G401 (cell line): ENCODE measurements around the gene IPO9. TPM values are rescaled to one million over a fixed set of nuclear protein-coding genes. Genes with fewer than 3 reads are reported as not detected.
"Not testable (repeated sequence)": the region's sequence is repeated elsewhere in the genome, so short reads cannot be mapped to it uniquely, and the experiment has no call there.

Experiments used
- DNase-seq: peaks from one replicate; pipeline ENCODE4 v3.0.0-alpha.2; 2015; ENCODE audit warnings: low spot score
- in situ Hi-C: cut with HindIII; loops from 2 replicates; pipeline ENCODE4 v1.10.0; 2016; ENCODE audit warnings: low sequenced_read_pairs, mixed read lengths
- total RNA-seq: library from RNA; depleted of rRNA; stranded (reverse); fragments of >200 nt; shearing (Covaris generic); gene quantifications from 2 replicates; pipeline ENCODE4 v1.2.3, GENCODE V29; 2014

The IPO9 gene
- total RNA-seq, 1 experiment from 2014 or later: 32.7 TPM

GRCh38 chr1:201896951-201897391 lies 68.0 kb downstream of the IPO9 start:
- DNase-seq: no peak

GRCh38 chr1:201898240-201898894 lies 69.4 kb downstream of the IPO9 start:
- in situ Hi-C loops: no loop called here
- DNase-seq: no peak

More at GRCh38 chr1:201896951-201897391, 68.0 kb downstream of the IPO9 start:
- in situ Hi-C loops: no loop called here

GRCh38 chr1:201898992-201899391 lies 70.0 kb downstream of the IPO9 start:
- in situ Hi-C loops: no loop called here
- no peak for DNase-seq

- in situ Hi-C loops: no loop called here
These were observed 70.9 kb downstream of the IPO9 start for GRCh38 chr1:201899683-201900429.

GRCh38 chr1:201900476-201900875 lies 71.5 kb downstream of the IPO9 start:
- in situ Hi-C loops: no loop called here
- no peak for DNase-seq

More at GRCh38 chr1:201899683-201900429, 70.9 kb downstream of the IPO9 start:
- DNase-seq: no peak

GRCh38 chr1:201901036-201901435 lies 72.1 kb downstream of the IPO9 start:
- in situ Hi-C loops, DNase-seq: not testable (repeated sequence)

GRCh38 chr1:201902198-201902597 lies 73.2 kb downstream of the IPO9 start:
- in situ Hi-C loops: no loop called here
- no peak for DNase-seq

GRCh38 chr1:201903135-201903534 lies 74.2 kb downstream of the IPO9 start:
- no peak for DNase-seq
- in situ Hi-C loops: no loop called here

GRCh38 chr1:201904579-201904978 lies 75.6 kb downstream of the IPO9 start:
- in situ Hi-C loops: no loop called here
- no peak for DNase-seq

GRCh38 chr1:201905234-201905890 lies 76.4 kb downstream of the IPO9 start:
- in situ Hi-C loops: no loop called here
- no peak for DNase-seq

GRCh38 chr1:201906336-201906735 lies 77.4 kb downstream of the IPO9 start:
- DNase-seq: no peak
- in situ Hi-C loops: no loop called here

GRCh38 chr1:201907621-201908020 lies 78.7 kb downstream of the IPO9 start:
- in situ Hi-C loops: no loop called here
- DNase-seq: no peak

GRCh38 chr1:201911826-201912571 lies 83.0 kb downstream of the IPO9 start:
- no peak for DNase-seq
- in situ Hi-C loops: no loop called here

GRCh38 chr1:201912832-201913231 lies 83.9 kb downstream of the IPO9 start:
- DNase-seq: no peak
- in situ Hi-C loops: no loop called here

GRCh38 chr1:201914456-201915235 lies 85.7 kb downstream of the IPO9 start:
- in situ Hi-C loops: no loop called here

GRCh38 chr1:201916649-201917249 lies 87.8 kb downstream of the IPO9 start:
- in situ Hi-C loops: no loop called here
- no peak for DNase-seq

More at GRCh38 chr1:201914456-201915235, 85.7 kb downstream of the IPO9 start:
- DNase-seq: no peak

GRCh38 chr1:201917362-201918033 lies 88.5 kb downstream of the IPO9 start:
- in situ Hi-C loops: no loop called here
- no peak for DNase-seq

- no peak for DNase-seq
- in situ Hi-C loops: no loop called here
These were observed 89.4 kb downstream of the IPO9 start for GRCh38 chr1:201918343-201918742.
